Tongue (tissue), 3 donors: ENCODE results near the gene MSH4. TPM values are rescaled to one million over a fixed set of nuclear protein-coding genes. Genes with fewer than 3 reads are reported as not detected.
"Not testable (repeated sequence)": the region's sequence is repeated elsewhere in the genome, so short reads cannot be mapped to it uniquely, and the experiment has no call there.

Source experiments
- DNase-seq: peaks from one replicate; pipeline ENCODE4 v3.0.0-alpha.2; 2015
- small RNA-seq: library from RNA; depleted of rRNA; stranded (forward); fragments of <200 nt; gene quantifications from one replicate; pipeline ENCODE3, GENCODE V24; 2014; ENCODE audit warnings: low replicate concordance
- total RNA-seq: library from RNA; depleted of rRNA; stranded (reverse); fragments of >200 nt; gene quantifications from one replicate; pipeline ENCODE4 v1.2.3, GENCODE V29; 2014

MSH4 gene
- total RNA-seq, 1 donor from 2014 or later = 0.51 TPM

DNA sequence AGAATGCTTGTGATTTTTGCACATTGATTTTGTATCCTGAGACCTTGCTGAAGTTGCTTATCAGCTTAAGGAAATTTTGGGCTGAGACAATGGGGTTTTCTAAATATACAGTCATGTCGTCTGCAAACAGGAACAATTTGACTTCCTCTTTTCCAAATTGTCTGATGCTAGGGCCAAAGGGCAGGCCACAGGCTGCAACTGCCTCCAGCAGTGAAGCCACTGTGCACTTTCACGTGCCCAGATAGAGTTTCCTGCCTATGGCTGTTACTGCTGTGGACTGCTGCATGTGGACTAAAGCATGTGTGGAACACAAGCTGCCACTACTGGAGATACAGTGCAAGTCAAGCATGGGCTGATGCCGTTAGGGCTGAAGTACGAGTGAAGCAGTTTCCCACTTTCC is 146.4 kb downstream of the MSH4 start:
- DNase-seq = not testable (repeated sequence)

DNA sequence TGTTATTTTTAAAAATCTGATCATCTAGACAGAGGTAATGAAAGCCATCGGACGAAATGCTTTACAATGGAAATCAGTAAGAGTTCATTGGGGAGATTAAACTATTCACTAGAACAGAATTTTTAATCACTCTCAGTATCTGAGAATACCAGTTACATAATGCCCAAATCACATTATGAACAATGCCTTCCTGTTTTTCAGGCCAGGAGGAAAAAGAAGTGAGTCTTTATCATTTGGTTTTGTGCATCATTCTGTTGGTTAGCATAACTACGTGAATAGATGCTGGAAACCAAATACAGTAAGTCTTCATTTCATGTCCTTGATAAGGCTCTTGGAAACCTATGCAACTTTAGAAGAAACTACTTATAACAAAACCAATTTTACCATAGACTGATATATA is 153.5 kb downstream of the MSH4 start:
- DNase-seq = no peak

- DNase-seq = no peak
Measured at GRCh38 chr1:75952016-75952415, 155.3 kb downstream of the MSH4 start.

DNA sequence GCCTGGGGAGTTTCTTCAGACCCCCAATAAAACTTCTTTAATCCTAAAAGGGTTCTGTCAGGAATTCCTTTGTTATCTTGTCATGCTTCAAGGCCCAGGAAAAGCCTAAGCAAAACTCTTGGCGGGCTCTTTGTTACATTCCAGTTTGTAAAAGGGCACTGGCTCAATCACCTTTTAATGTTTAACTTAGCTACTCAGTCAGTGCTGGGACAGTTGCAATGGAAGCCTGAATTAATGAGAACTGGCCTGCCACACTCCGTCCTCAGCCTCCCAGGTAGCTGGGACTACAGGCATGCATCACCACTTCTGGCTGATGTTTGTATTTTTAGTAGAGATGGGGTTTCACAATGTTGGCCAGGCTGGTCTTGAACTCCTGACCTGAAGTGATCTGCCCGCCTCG is 156.8 kb downstream of the MSH4 start:
- no peak for DNase-seq

DNA sequence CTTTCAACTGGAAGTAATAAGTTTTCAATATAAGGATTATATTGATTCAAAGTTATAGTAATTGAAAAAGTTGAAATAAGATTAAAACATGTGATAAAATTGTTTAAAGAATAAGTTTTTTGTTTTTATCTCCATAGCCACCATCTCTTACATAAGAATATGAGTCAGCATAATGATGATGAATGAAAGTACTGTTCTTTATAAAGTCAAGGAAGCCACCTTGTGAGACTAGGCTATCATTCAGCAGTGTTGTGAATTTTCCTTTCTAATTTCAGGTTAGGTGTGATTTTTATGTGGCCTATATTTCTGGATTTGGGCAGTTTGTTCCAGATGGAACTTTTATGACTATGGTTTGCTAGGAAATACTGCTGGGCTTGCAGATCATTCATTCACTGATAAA is 157.9 kb downstream of the MSH4 start:
- no peak for DNase-seq

Small RNA genes lying within 50 kb of the gene (small RNA-seq; reads per million reads assigned to genes)
- gene SNORD45A (not detected), gene SNORD45B (not detected), gene SNORD45C (not detected)

Other genes with a start within 250 kb of the MSH4 start
- 0.82 TPM for gene SLC44A5, start 185.8 kb upstream of the MSH4 start, total RNA-seq
- gene ACADM, start 72.2 kb upstream of the MSH4 start, total RNA-seq = 109 TPM
- gene RABGGTB, start 10.6 kb upstream of the MSH4 start, total RNA-seq = 98.3 TPM
- gene ASB17, start 135.5 kb downstream of the MSH4 start, total RNA-seq = not detected